ENCODE results near the gene RAD17. TPM values are rescaled to one million over a fixed set of nuclear protein-coding genes. Genes with fewer than 3 reads are reported as not detected.

The RAD17 gene
- polyA plus RNA-seq, 3 donors = 9.1 to 11.6 (median 9.6) TPM

- H3K4me3 Mint-ChIP-seq = no peak overlapping the region
- peaks cover 50% of the 10 kb centered on the region for H3K79me2 ChIP-seq (ENCODE audit: insufficient read depth, low read length)
- peaks cover 24 to 28% of the 10 kb centered on the region in 2 donors for H3K36me3 Mint-ChIP-seq
These were observed 2.8 kb downstream of the RAD17 start for GRCh38 chr5:69372394-69372793.

GRCh38 chr5:69374911-69375446 is 5.4 kb downstream of the RAD17 start:
- no peaks in the 10 kb centered on the region for H3K27me3 Mint-ChIP-seq (ENCODE audit: low read depth in 3 of 3)
- WGBS (ENCODE audit: insufficient coverage) = 100% methylated on average over 1 of the region's 4 CpGs

More at GRCh38 chr5:69372394-69372793, 2.8 kb downstream of the RAD17 start:
- no peaks in the 10 kb centered on the region for H3K9me3 ChIP-seq (replicated peaks in 1 of 2; ENCODE audit: control insufficient read depth in 1 of 2, insufficient read depth in 1 of 2, low read length in 2 of 2)
- no peak for TF ChIP-seq CTCF (IDR thresholded peaks at IDR 0.05)
- H3K9ac ChIP-seq (ENCODE audit: insufficient read depth, low read length, poor library complexity, severe bottlenecking) = no peak overlapping the region
- intact Hi-C loops (cut with micrococcal nuclease) = no loop called here
- Mint-ChIP-seq H3K27me3 (ENCODE audit: low read depth in 3 of 3) (no peaks in the 10 kb centered on the region), H3K4me1 (peaks cover 23% of the 10 kb centered on the region), H3K9me3 (no peaks in the 10 kb centered on the region), H3K27ac (no peak overlapping the region)
- no CpG with 5 or more reads among the region's 5 CpGs for WGBS (ENCODE audit: insufficient coverage)
- no peak for DNase-seq
- no peaks in the 10 kb centered on the region for H3K27me3 ChIP-seq (ENCODE audit: control insufficient read depth in 2 of 2, insufficient read depth in 2 of 2, low read length in 2 of 2)
- H2AFZ ChIP-seq (ENCODE audit: insufficient read depth, low read depth, low read length, poor library complexity, severe bottlenecking) = no peak overlapping the region
- no peak overlapping the region for H3K27ac ChIP-seq (ENCODE audit: low read depth in 1 of 2, low read length in 2 of 2)
- H3K4me1 ChIP-seq (ENCODE audit: control insufficient read depth in 1 of 2, insufficient read depth in 2 of 2, low read length in 2 of 2) = peaks cover 18 to 26% of the 10 kb centered on the region in 2 donors
- H3K4me2 ChIP-seq (replicated peaks; ENCODE audit: extremely low read depth, low read length, poor library complexity, severe bottlenecking) = no peak overlapping the region
- H3K36me3 ChIP-seq (replicated peaks in 1 of 2; ENCODE audit: control insufficient read depth in 1 of 2, insufficient read depth in 2 of 2, low read length in 2 of 2) = peaks cover 15 to 33% of the 10 kb centered on the region in 2 donors
- no peaks in the 10 kb centered on the region for H4K20me1 ChIP-seq (ENCODE audit: insufficient read depth, low read length)
- no peak overlapping the region for H3K4me3 ChIP-seq (replicated peaks in 1 of 3; ENCODE audit: low read depth in 2 of 3, low read length in 3 of 3)

More at GRCh38 chr5:69374911-69375446, 5.4 kb downstream of the RAD17 start:
- no peak for DNase-seq
- Mint-ChIP-seq H3K9me3 (no peaks in the 10 kb centered on the region), H3K36me3 (peaks cover 28 to 36% of the 10 kb centered on the region in 2 donors), H3K4me1 (peaks cover 12% of the 10 kb centered on the region), H3K4me3 (no peak overlapping the region), H3K27ac (peak overlapping the region in 1 of 7 donors; percentile 26)
- H3K4me1 ChIP-seq (ENCODE audit: control insufficient read depth in 1 of 2, insufficient read depth in 2 of 2, low read length in 2 of 2) = peaks cover 8 to 10% of the 10 kb centered on the region in 2 donors
- intact Hi-C loops (cut with micrococcal nuclease) = no loop called here
- peaks cover 26% of the 10 kb centered on the region for H3K79me2 ChIP-seq (ENCODE audit: insufficient read depth, low read length)
- H3K27ac ChIP-seq (ENCODE audit: low read depth in 1 of 2, low read length in 2 of 2) = no peak overlapping the region
- no peaks in the 10 kb centered on the region for H3K9me3 ChIP-seq (replicated peaks in 1 of 2; ENCODE audit: control insufficient read depth in 1 of 2, insufficient read depth in 1 of 2, low read length in 2 of 2)
- H4K20me1 ChIP-seq (ENCODE audit: insufficient read depth, low read length) = no peaks in the 10 kb centered on the region
- peaks cover 24 to 51% of the 10 kb centered on the region in 2 donors for H3K36me3 ChIP-seq (replicated peaks in 1 of 2; ENCODE audit: control insufficient read depth in 1 of 2, insufficient read depth in 2 of 2, low read length in 2 of 2)
- H3K9ac ChIP-seq (ENCODE audit: insufficient read depth, low read length, poor library complexity, severe bottlenecking) = no peak overlapping the region
- no peak overlapping the region for H3K4me2 ChIP-seq (replicated peaks; ENCODE audit: extremely low read depth, low read length, poor library complexity, severe bottlenecking)
- no peak overlapping the region for H2AFZ ChIP-seq (ENCODE audit: insufficient read depth, low read depth, low read length, poor library complexity, severe bottlenecking)
- H3K4me3 ChIP-seq (replicated peaks in 1 of 3; ENCODE audit: low read depth in 2 of 3, low read length in 3 of 3) = no peak overlapping the region
- H3K27me3 ChIP-seq (ENCODE audit: control insufficient read depth in 2 of 2, insufficient read depth in 2 of 2, low read length in 2 of 2) = no peaks in the 10 kb centered on the region
- TF ChIP-seq CTCF (IDR thresholded peaks at IDR 0.05) = no peak
